Retinal pigment epithelial cell (primary cell): ENCODE data around the gene KCNH3.
A peak's percentile ranks its signal among the peaks of the same experiment; 100 is the strongest.

Source experiments
- DNase-seq: peaks from one replicate; pipeline ENCODE4 v3.0.0-alpha.2; 2010; ENCODE audit warnings: low read depth
- H3K4me3 ChIP-seq: 2 replicates; pipeline ENCODE4 v1.5.1; 2011; ENCODE audit warnings: mild to moderate bottlenecking, low read length, control low read depth, moderate library complexity
- TF ChIP-seq, protein P1 (sequence below): conservative IDR thresholded peaks from 2 replicates; pipeline ENCODE4 v1.5.1; 2011; ENCODE audit warnings: low read depth, low read length, control low read depth, inconsistent platforms

Gene KCNH3

DNA sequence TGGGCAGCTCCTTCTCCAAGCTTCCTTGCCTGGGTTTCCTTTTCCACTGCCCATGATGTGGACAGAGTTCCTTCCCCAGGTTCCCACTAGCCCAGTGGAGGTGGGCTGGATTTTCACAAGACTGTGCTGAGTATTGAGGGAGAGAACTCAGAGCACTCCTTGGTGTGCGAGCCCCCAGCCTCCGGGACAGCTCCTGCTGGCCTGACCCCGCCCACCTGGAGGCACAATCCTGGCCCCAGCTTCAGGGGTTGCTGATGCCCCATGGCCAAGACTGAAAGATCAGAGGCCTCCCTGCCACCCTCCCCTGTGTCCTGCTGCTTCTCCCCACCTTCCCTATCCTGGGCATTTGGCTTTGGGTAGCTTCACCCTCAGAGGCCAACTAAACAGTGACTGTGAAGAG lies 7.7 kb downstream of the KCNH3 start:
- H3K4me3 ChIP-seq, result no peak overlapping the region
- DNase-seq, result no peak
- TF ChIP-seq, protein P1, sequence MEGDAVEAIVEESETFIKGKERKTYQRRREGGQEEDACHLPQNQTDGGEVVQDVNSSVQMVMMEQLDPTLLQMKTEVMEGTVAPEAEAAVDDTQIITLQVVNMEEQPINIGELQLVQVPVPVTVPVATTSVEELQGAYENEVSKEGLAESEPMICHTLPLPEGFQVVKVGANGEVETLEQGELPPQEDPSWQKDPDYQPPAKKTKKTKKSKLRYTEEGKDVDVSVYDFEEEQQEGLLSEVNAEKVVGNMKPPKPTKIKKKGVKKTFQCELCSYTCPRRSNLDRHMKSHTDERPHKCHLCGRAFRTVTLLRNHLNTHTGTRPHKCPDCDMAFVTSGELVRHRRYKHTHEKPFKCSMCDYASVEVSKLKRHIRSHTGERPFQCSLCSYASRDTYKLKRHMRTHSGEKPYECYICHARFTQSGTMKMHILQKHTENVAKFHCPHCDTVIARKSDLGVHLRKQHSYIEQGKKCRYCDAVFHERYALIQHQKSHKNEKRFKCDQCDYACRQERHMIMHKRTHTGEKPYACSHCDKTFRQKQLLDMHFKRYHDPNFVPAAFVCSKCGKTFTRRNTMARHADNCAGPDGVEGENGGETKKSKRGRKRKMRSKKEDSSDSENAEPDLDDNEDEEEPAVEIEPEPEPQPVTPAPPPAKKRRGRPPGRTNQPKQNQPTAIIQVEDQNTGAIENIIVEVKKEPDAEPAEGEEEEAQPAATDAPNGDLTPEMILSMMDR, result no peak

- H3K4me3 ChIP-seq, result no peak overlapping the region
- DNase-seq, result no peak
- TF ChIP-seq, protein P1, result no peak
These were observed 8.4 kb downstream of the KCNH3 start for GRCh38 chr12:49547090-49547690.

DNA sequence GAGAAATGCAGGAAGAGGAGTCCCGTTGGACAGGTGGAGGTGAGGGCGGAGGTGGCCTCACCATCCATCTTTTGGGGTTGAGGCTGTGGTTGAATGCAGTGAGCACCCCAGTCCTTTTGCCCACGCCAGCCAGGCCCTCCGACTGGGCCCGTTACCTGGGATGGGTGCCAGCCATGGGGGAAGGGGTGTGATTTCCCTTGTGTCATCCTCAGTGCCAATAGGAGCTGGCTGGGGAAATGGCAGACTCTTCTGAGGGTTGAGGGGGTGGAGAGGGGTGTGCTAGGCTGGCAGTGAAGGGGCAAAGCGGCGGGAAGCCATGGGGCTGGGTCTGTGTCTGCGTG lies 9.6 kb downstream of the KCNH3 start:
- H3K4me3 ChIP-seq, result no peak overlapping the region
- TF ChIP-seq, protein P1, result no peak
- no peak for DNase-seq

DNA sequence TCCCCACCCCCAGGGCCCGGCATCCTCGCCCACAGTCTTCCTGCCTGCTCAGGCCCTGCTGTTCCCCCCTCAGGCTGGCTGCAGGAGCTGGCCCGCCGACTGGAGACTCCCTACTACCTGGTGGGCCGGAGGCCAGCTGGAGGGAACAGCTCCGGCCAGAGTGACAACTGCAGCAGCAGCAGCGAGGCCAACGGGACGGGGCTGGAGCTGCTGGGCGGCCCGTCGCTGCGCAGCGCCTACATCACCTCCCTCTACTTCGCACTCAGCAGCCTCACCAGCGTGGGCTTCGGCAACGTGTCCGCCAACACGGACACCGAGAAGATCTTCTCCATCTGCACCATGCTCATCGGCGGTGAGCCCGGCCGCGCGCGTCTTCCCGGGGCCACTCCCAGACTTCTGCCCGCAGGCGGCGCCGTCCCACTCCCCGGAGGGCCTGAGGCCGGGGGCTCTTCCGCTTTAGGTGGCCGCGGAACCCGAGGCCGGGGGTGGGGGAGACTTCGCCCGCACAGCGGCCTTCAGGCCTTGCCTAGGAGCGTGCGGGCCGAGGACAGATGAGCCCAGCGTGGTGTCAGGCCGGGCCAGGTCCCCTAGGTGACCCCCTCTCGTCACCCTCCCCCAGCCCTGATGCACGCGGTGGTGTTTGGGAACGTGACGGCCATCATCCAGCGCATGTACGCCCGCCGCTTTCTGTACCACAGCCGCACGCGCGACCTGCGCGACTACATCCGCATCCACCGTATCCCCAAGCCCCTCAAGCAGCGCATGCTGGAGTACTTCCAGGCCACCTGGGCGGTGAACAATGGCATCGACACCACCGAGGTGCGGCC lies 10.2 kb downstream of the KCNH3 start:
- DNase-seq, result no peak
- H3K4me3 ChIP-seq, result peak overlapping the region; percentile 26
- TF ChIP-seq, protein P1, result peak; percentile 54

- no peak for DNase-seq
- no peak overlapping the region for H3K4me3 ChIP-seq
- TF ChIP-seq, protein P1, result no peak
These were observed 11.2 kb downstream of the KCNH3 start for GRCh38 chr12:49549735-49550692.

DNA sequence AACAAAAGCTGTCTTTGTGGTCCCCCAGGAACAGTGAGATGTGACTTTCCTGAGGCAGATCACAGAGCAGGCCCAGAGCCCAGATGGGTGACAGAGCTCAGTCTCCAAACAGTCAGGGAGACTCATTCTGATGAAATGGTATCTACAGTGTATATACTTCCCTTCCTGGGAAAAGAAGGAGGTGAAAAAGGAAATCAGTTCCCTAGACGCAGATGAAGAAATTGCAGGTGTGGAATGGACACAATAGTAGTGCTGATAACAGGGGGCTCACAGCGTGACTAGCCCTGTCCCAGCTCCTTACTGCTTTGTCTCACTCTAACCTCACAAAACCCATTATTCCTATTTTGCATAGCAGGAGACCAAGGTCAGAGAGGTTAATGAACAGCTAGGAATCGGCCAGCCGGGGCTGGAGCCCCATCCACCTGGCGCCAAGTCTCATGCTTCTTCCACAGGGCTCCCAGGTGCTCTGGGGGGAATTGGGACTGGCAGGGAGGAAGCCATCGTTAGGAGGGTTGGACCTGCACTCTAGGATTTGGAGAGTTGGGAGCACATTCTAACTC lies 11.9 kb downstream of the KCNH3 start:
- DNase-seq, result no peak
- TF ChIP-seq, protein P1, result no peak

More for the DNA sequence above, 11.9 kb downstream of the KCNH3 start:
- H3K4me3 ChIP-seq, result no peak overlapping the region
